Right ventricle myocardium inferior (tissue), 1 donor: ENCODE results near the gene DCUN1D4. TPM values are rescaled to one million over a fixed set of nuclear protein-coding genes. Genes with fewer than 3 reads are reported as not detected.
"Not testable (repeated sequence)": the region's sequence is repeated elsewhere in the genome, so short reads cannot be mapped to it uniquely, and the experiment has no call there.

Source experiments
- ATAC-seq: fragments of 200-7000 bp; cut with Tn5 transposase; one replicate; pipeline ENCODE4 v1.9.1; 2020; ENCODE audit warnings: mild to moderate bottlenecking, moderate library complexity
- DNase-seq: peaks from one replicate; pipeline ENCODE4 v3.0.0; 2021; ENCODE audit errors: missing footprints
- intact Hi-C: fragments of 100-400 bp; cut with DNase I; formaldehyde crosslinking; loops from one replicate; pipeline ENCODE4 v1.11.0; 2022
- total RNA-seq: library from RNA; stranded (reverse); fragmentation: NEBNext Ultra II Directional; extraction: Animal tissue kit (Norgen Biotek cat#: 25700); gene quantifications from one replicate; pipeline ENCODE4 v1.2.1, GENCODE V29; 2021
- donor health status: DM: no; HTN: yes; CAD: no; lungs with severe emphysema.

Gene DCUN1D4
- total RNA-seq, 1 donor from 2014 or later = 38.7 TPM

- intact Hi-C loops = no loop called here
- ATAC-seq = no peak
- DNase-seq = no peak
These were observed 89.3 kb downstream of the DCUN1D4 start for GRCh38 chr4:51932261-51932660.

- intact Hi-C loops = no loop called here
- ATAC-seq (no peak), DNase-seq (no peak)
These were observed 89.7 kb downstream of the DCUN1D4 start for GRCh38 chr4:51932684-51933083.

GRCh38 chr4:51940460-51940859, 97.5 kb downstream of the DCUN1D4 start:
- ATAC-seq, DNase-seq, intact Hi-C loops: not testable (repeated sequence)

GRCh38 chr4:51942108-51942832, 99.3 kb downstream of the DCUN1D4 start:
- DNase-seq (no peak), ATAC-seq (no peak)
- intact Hi-C loops = no loop called here

- intact Hi-C loops = no loop called here
- ATAC-seq (no peak), DNase-seq (no peak)
These were observed 99.9 kb downstream of the DCUN1D4 start for GRCh38 chr4:51942833-51943215.

- ATAC-seq (no peak), DNase-seq (no peak)
- intact Hi-C loops = no loop called here
These were observed 100.3 kb downstream of the DCUN1D4 start for GRCh38 chr4:51943221-51943620.

GRCh38 chr4:51958199-51958968, 115.4 kb downstream of the DCUN1D4 start:
- ATAC-seq = no peak

GRCh38 chr4:51960486-51960885, 117.5 kb downstream of the DCUN1D4 start:
- ATAC-seq (no peak), DNase-seq (no peak)
- intact Hi-C loops = no loop called here

More at GRCh38 chr4:51958199-51958968, 115.4 kb downstream of the DCUN1D4 start:
- intact Hi-C loops = no loop called here
- DNase-seq = no peak

- ATAC-seq (no peak), DNase-seq (no peak)
- intact Hi-C loops = no loop called here
These were observed 121.0 kb downstream of the DCUN1D4 start for GRCh38 chr4:51963841-51964517.

GRCh38 chr4:51965862-51966261, 122.9 kb downstream of the DCUN1D4 start:
- DNase-seq (no peak), ATAC-seq (no peak)
- intact Hi-C loops = no loop called here

Other genes starting within 250 kb of the DCUN1D4 start
- 0.32 TPM for gene LRRC66, start 177.2 kb downstream of the DCUN1D4 start, total RNA-seq
- gene SGCB, start 195.1 kb downstream of the DCUN1D4 start, total RNA-seq = 80.4 TPM
- 3.1 TPM for gene SPATA18, start 208.2 kb downstream of the DCUN1D4 start, total RNA-seq